SK-N-SH (cell line): ENCODE results near the gene SNX3. TPM values are rescaled to one million over a fixed set of nuclear protein-coding genes. Genes with fewer than 3 reads are reported as not detected.

Experiments used
- CTCF ChIA-PET: fragments of 300-600, 350-600 bp; formaldehyde crosslinking; extraction: SDS; loops from one replicate; lab custom pipeline; 2021; lab: Yijun Ruan, JAX
- POLR2A ChIA-PET: fragments of 350-600 bp; sonication (Branson Sonifier 250); formaldehyde crosslinking; extraction: SDS; loops from one replicate; lab custom pipeline; 2020; ENCODE audit warnings: antibody characterized with exemption, inconsistent platforms; lab: Yijun Ruan, JAX
- DNase-seq: peaks from one replicate; pipeline ENCODE4 v3.0.0; 2012
- H2AFZ ChIP-seq: fragments of 200-600 bp; sonication (generic); 2 replicates; pipeline ENCODE4 v1.8.1; 2016; ENCODE audit warnings: antibody characterized with exemption, mild to moderate bottlenecking, low read depth
- H3F3A ChIP-seq: fragments of 200-600 bp; sonication (generic); replicated peaks from 2 replicates; pipeline ENCODE3; 2016; ENCODE audit warnings: antibody characterized with exemption, mild to moderate bottlenecking; ENCODE audit not compliant: insufficient read depth
- H3K27ac ChIP-seq, 2 experiments: fragments of 200-500 bp in 1 of 2; fragments of 200-600 bp in 1 of 2; sonication (Bioruptor generic) in 1 of 2; sonication (generic), shearing (Covaris generic) in 1 of 2; 2 replicates each; pipeline versions ENCODE4 v1.5.1 to v1.6.1; 2014 to 2016; ENCODE audit warnings: low read depth in 2 of 2, inconsistent platforms in 1 of 2, low read length in 1 of 2, mild to moderate bottlenecking in 1 of 2, mixed read lengths in 1 of 2
- H3K27me3 ChIP-seq: fragments of 200-600 bp; sonication (generic), shearing (Covaris generic); 2 replicates; pipeline ENCODE4 v1.6.1; 2016; ENCODE audit warnings: mixed run types; ENCODE audit not compliant: insufficient read depth
- H3K36me3 ChIP-seq, 2 experiments: fragments of 200-500 bp in 1 of 2; fragments of 200-600 bp in 1 of 2; sonication (Bioruptor generic) in 1 of 2; sonication (generic) in 1 of 2; replicated peaks in 1 of 2; 2 replicates each; pipeline versions ENCODE3 to v1.5.1; 2014 to 2016; ENCODE audit warnings: low read length in 1 of 2, mild to moderate bottlenecking in 1 of 2; ENCODE audit not compliant: insufficient read depth in 2 of 2, control insufficient read depth in 1 of 2
- H3K4me1 ChIP-seq, 2 experiments: fragments of 200-500 bp in 1 of 2; fragments of 200-600 bp in 1 of 2; sonication (Bioruptor generic) in 1 of 2; sonication (generic), shearing (Covaris generic) in 1 of 2; 2 replicates each; pipeline versions ENCODE4 v1.5.1 to v1.6.1; 2014 to 2016; ENCODE audit warnings: low read depth in 1 of 2, low read length in 1 of 2, mixed run types in 1 of 2; ENCODE audit not compliant: insufficient read depth in 2 of 2, control insufficient read depth in 1 of 2
- H3K4me2 ChIP-seq: fragments of 200-600 bp; sonication (generic), shearing (Covaris generic); 2 replicates; pipeline ENCODE4 v1.6.1; 2017; ENCODE audit warnings: mixed run types
- H3K4me3 ChIP-seq, 2 experiments: fragments of 200-500 bp in 1 of 2; fragments of 200-600 bp in 1 of 2; sonication (Bioruptor generic) in 1 of 2; sonication (generic), shearing (Covaris generic) in 1 of 2; 2 replicates each; pipeline versions ENCODE4 v1.5.1 to v1.8.1; 2014 to 2016; ENCODE audit warnings: low read depth in 2 of 2, inconsistent platforms in 1 of 2, low read length in 1 of 2, mild to moderate bottlenecking in 1 of 2, mixed read lengths in 1 of 2, moderate library complexity in 1 of 2
- H3K79me2 ChIP-seq: fragments of 200-600 bp; sonication (generic); 2 replicates; pipeline ENCODE4 v1.8.1; 2017; ENCODE audit warnings: mild to moderate bottlenecking; ENCODE audit not compliant: insufficient read depth
- H3K9ac ChIP-seq: fragments of 200-600 bp; sonication (generic); 2 replicates; pipeline ENCODE4 v1.6.1; 2017; ENCODE audit warnings: mixed run types
- H3K9me2 ChIP-seq: fragments of 200-600 bp; sonication (generic); 2 replicates; pipeline ENCODE4 v1.6.1; 2017; ENCODE audit warnings: mixed run types
- H3K9me3 ChIP-seq: fragments of 200-600 bp; sonication (generic); 2 replicates; pipeline ENCODE4 v1.6.1; 2017; ENCODE audit warnings: mixed run types, mild to moderate bottlenecking, moderate library complexity
- H4K20me1 ChIP-seq: fragments of 200-600 bp; sonication (generic); 2 replicates; pipeline ENCODE4 v1.6.1; 2017; ENCODE audit warnings: mild to moderate bottlenecking, mixed run types; ENCODE audit not compliant: insufficient read depth
- CHD2 ChIP-seq: fragments of 150-350 bp; IDR thresholded peaks from 2 replicates; pipeline ENCODE4 v1.6.1; 2018; ENCODE audit warnings: low read length; ENCODE audit not compliant: partially characterized antibody
- ELF1 ChIP-seq: IDR thresholded peaks from 2 replicates; pipeline ENCODE4 v1.4.0; 2012
- EP300 ChIP-seq, 2 experiments: IDR thresholded peaks; 2 replicates each; pipeline versions ENCODE4 v1.4.0 to v1.6.1; 2012; ENCODE audit warnings: borderline replicate concordance in 1 of 2, low read depth in 1 of 2, low read length in 1 of 2
- EZH2phosphoT487 ChIP-seq: fragments of 200-600 bp; sonication (generic); IDR thresholded peaks from 2 replicates; pipeline ENCODE4 v1.6.1; 2017; ENCODE audit warnings: low read depth, mixed run types, mild to moderate bottlenecking, antibody characterized with exemption, moderate library complexity, borderline replicate concordance
- FOXJ3 ChIP-seq: sonication (generic); formaldehyde crosslinking; IDR thresholded peaks from 2 replicates; pipeline ENCODE4 v1.5.1; 2020; ENCODE audit warnings: mild to moderate bottlenecking, missing genetic modification reagents
- GABPA ChIP-seq: IDR thresholded peaks from 2 replicates; pipeline ENCODE4 v1.4.0; 2012; ENCODE audit warnings: low read depth, mild to moderate bottlenecking
- GATA2 ChIP-seq: sonication (generic); formaldehyde crosslinking; IDR thresholded peaks from 2 replicates; pipeline ENCODE4 v1.5.0; 2020; ENCODE audit warnings: mild to moderate bottlenecking, missing genetic modification reagents
- JUND ChIP-seq: IDR thresholded peaks from 2 replicates; pipeline ENCODE4 v1.4.0; 2012
- MEF2A ChIP-seq: IDR thresholded peaks from 2 replicates; pipeline ENCODE4 v1.4.0; 2012; ENCODE audit warnings: low read depth, borderline replicate concordance
- MXI1 ChIP-seq: IDR thresholded peaks from 2 replicates; pipeline ENCODE4 v1.6.1; 2012; ENCODE audit warnings: mild to moderate bottlenecking, low read depth, low read length, improper control_type of control experiment
- NFIC ChIP-seq: IDR thresholded peaks from 2 replicates; pipeline ENCODE4 v1.4.0; 2012; ENCODE audit warnings: borderline replicate concordance
- PBX3 ChIP-seq: IDR thresholded peaks from 2 replicates; pipeline ENCODE4; 2012
- RAD21 ChIP-seq: IDR thresholded peaks from 2 replicates; pipeline ENCODE4 v1.6.1; 2012; ENCODE audit warnings: mild to moderate bottlenecking, low read length
- RCOR1 ChIP-seq: fragments of 150-350 bp; IDR thresholded peaks from 2 replicates; pipeline ENCODE4 v1.6.1; 2017; ENCODE audit warnings: antibody characterized with exemption, low read length
- RFX5 ChIP-seq: IDR thresholded peaks from 2 replicates; pipeline ENCODE4 v1.6.1; 2012; ENCODE audit warnings: mild to moderate bottlenecking, improper control_type of control experiment, low read length
- RXRA ChIP-seq: IDR thresholded peaks from 2 replicates; pipeline ENCODE4 v1.4.0; 2012; ENCODE audit warnings: low read depth, mild to moderate bottlenecking, borderline replicate concordance
- SIN3A ChIP-seq: IDR thresholded peaks from 2 replicates; pipeline ENCODE4 v1.6.1; 2012; ENCODE audit warnings: low read depth, mild to moderate bottlenecking, low read length, moderate library complexity, borderline replicate concordance
- SMC3 ChIP-seq: IDR thresholded peaks from 2 replicates; pipeline ENCODE4 v1.6.1; 2012; ENCODE audit warnings: low read depth, low read length, improper control_type of control experiment
- TCF12 ChIP-seq: IDR thresholded peaks from 2 replicates; pipeline ENCODE4 v1.4.0; 2012
- TEAD4 ChIP-seq: IDR thresholded peaks from 2 replicates; pipeline ENCODE4 v1.4.0; 2012; ENCODE audit warnings: mild to moderate bottlenecking, borderline replicate concordance; ENCODE audit not compliant: insufficient read depth
- USF1 ChIP-seq: IDR thresholded peaks from 2 replicates; pipeline ENCODE4 v1.4.0; 2012; ENCODE audit warnings: low read depth, borderline replicate concordance
- WGBS: methylation state at CpG from one replicate; pipeline ENCODE4 v1.1.6; 2017; ENCODE audit warnings: low lambda C conversion rate; 5-methylcytosine and 5-hydroxymethylcytosine counted together
- polyA plus RNA-seq, 3 experiments: library from polyadenylated mRNA; depleted of rRNA; stranded (reverse); fragments of >200 nt; gene quantifications; 2 replicates each; pipeline ENCODE4 v1.2.3, GENCODE V29; 2012

The SNX3 gene
- polyA plus RNA-seq, 1 of the 3 experiments (the other 2 are of a cell fraction): 105 TPM

- H4K20me1 ChIP-seq: no peaks in the 10 kb centered on the region
- ChIA-PET POLR2A (no interaction called here), CTCF (no interaction called here)
- H3K4me1 ChIP-seq: no peaks in the 10 kb centered on the region
- no peak overlapping the region for H3K9ac ChIP-seq
- WGBS: 63% methylated on average over 1 of the region's 1 CpG
- H3F3A ChIP-seq: no peaks in the 10 kb centered on the region
- H3K9me3 ChIP-seq: no peaks in the 10 kb centered on the region
- no peak overlapping the region for H3K4me3 ChIP-seq
- H3K79me2 ChIP-seq: no peaks in the 10 kb centered on the region
- H3K27ac ChIP-seq: no peak overlapping the region
- no peak overlapping the region for H2AFZ ChIP-seq
- no peak for TF ChIP-seq EP300 (IDR thresholded peaks at IDR 0.05; ENCODE audit: borderline replicate concordance in 1 of 2, low read depth in 1 of 2, low read length in 1 of 2)
- no peak for TF ChIP-seq MXI1
- TF ChIP-seq MEF2A: no peak
- TF ChIP-seq RFX5: no peak
- TF ChIP-seq RAD21: no peak
- no peak for TF ChIP-seq EZH2phosphoT487
- no peak for TF ChIP-seq TEAD4
- TF ChIP-seq JUND: no peak
- no peak for TF ChIP-seq RXRA
- TF ChIP-seq GATA2 (CRISPR knock-in tag): no peak
- TF ChIP-seq RCOR1: no peak
- TF ChIP-seq NFIC: no peak
- TF ChIP-seq PBX3: no peak
- no peak for TF ChIP-seq CHD2
- no peak for TF ChIP-seq SIN3A
- TF ChIP-seq GABPA: no peak
- TF ChIP-seq TCF12: no peak
- no peak for TF ChIP-seq SMC3
- TF ChIP-seq FOXJ3 (CRISPR knock-in tag): no peak
- TF ChIP-seq, all 33 proteins: peak for 0
- DNase-seq: no peak
- no peak overlapping the region for H3K4me2 ChIP-seq
- no peaks in the 10 kb centered on the region for H3K36me3 ChIP-seq
- H3K9me2 ChIP-seq: no peaks in the 10 kb centered on the region
- H3K27me3 ChIP-seq: no peaks in the 10 kb centered on the region
Observed at GRCh38 chr6:108193835-108194234, 67.0 kb downstream of the SNX3 start.

- Histone ChIP-seq H3K9ac (no peak overlapping the region), H2AFZ (no peak overlapping the region), H3K27me3 (no peaks in the 10 kb centered on the region), H3K4me3 (no peak overlapping the region), H3K9me2 (no peaks in the 10 kb centered on the region), H3K4me1 (no peaks in the 10 kb centered on the region), H4K20me1 (no peaks in the 10 kb centered on the region), H3K9me3 (no peaks in the 10 kb centered on the region), H3K4me2 (no peak overlapping the region), H3K36me3 (no peaks in the 10 kb centered on the region), H3K27ac (no peak overlapping the region), H3K79me2 (no peaks in the 10 kb centered on the region), H3F3A (no peaks in the 10 kb centered on the region)
- CTCF ChIA-PET: no interaction called here
- DNase-seq: no peak
- TF ChIP-seq EP300 (IDR thresholded peaks at IDR 0.05; ENCODE audit: borderline replicate concordance in 1 of 2, low read depth in 1 of 2, low read length in 1 of 2) (no peak), TCF12 (no peak), CHD2 (no peak), NFIC (no peak), USF1 (no peak), ELF1 (no peak)
- POLR2A ChIA-PET: no interaction called here
- 78% methylated on average over 1 of the region's 1 CpG for WGBS
Observed at GRCh38 chr6:108193131-108193530, 67.7 kb downstream of the SNX3 start.
